ENCODE data around the gene DIPK1B.

- TF ChIP-seq CTCF (IDR thresholded peaks at IDR 0.05; ENCODE audit: insufficient read depth, low read depth, low read length) (no peak), EZH2 (IDR thresholded peaks at IDR 0.05; ENCODE audit: insufficient read depth, low read length) (no peak)
These were observed 16.3 kb downstream of the DIPK1B start for GRCh38 chr9:136728548-136729123.

All from astrocyte (in vitro differentiated cells and primary cell).